Measurements from ENCODE around the gene TMEM9.

- no peak for TF ChIP-seq YY1 (IDR thresholded peaks at IDR 0.05; ENCODE audit: insufficient read depth, insufficient read length)
- no peak for TF ChIP-seq ZNF274 (IDR thresholded peaks at IDR 0.05; ENCODE audit: low read depth, low read length)
These were observed 61.5 kb downstream of the TMEM9 start for GRCh38 chr1:201092738-201093137.

All from NT2/D1 (cell line).